Suprapubic skin (tissue), 4 donors: Measurements from ENCODE around the gene C2CD2L. TPM values are rescaled to one million over a fixed set of nuclear protein-coding genes. Genes with fewer than 3 reads are reported as not detected.

Source experiments
- DNase-seq, 2 donors: peaks; one replicate each; pipeline ENCODE4 v3.0.0-alpha.2; 2019; ENCODE audit warnings: low spot score in 2 of 2
- H3K27ac ChIP-seq: fragments of 200-600 bp; sonication (generic); one replicate; pipeline ENCODE4 v1.5.1; 2019
- H3K27me3 ChIP-seq: fragments of 200-600 bp; sonication (generic); one replicate; pipeline ENCODE4 v1.5.1; 2019
- H3K36me3 ChIP-seq: fragments of 200-600 bp; sonication (generic); one replicate; pipeline ENCODE4 v1.5.1; 2019
- H3K4me1 ChIP-seq: fragments of 200-600 bp; sonication (generic); one replicate; pipeline ENCODE4 v1.5.1; 2019
- H3K4me3 ChIP-seq: fragments of 200-600 bp; sonication (generic); one replicate; pipeline ENCODE4 v1.5.1; 2019; ENCODE audit warnings: mild to moderate bottlenecking
- H3K9me3 ChIP-seq: fragments of 200-600 bp; sonication (generic); one replicate; pipeline ENCODE4 v1.5.1; 2019
- EP300 ChIP-seq: sonication (generic); formaldehyde crosslinking; IDR thresholded peaks from one replicate; pipeline ENCODE4 v1.6.1; 2017; ENCODE audit warnings: antibody characterized with exemption
- POLR2A ChIP-seq, 2 donors: fragments of 450-650 bp; IDR thresholded peaks; one replicate each; pipeline ENCODE4 v1.6.1; 2017; ENCODE audit warnings: antibody characterized with exemption in 2 of 2, mild to moderate bottlenecking in 2 of 2, moderate library complexity in 2 of 2
- POLR2AphosphoS5 ChIP-seq, 3 donors: sonication (generic); formaldehyde crosslinking; IDR thresholded peaks; one replicate each; pipeline ENCODE4 v1.6.1; 2017; ENCODE audit warnings: antibody characterized with exemption in 3 of 3
- WGBS: methylation state at CpG from one replicate; pipeline ENCODE4 v1.1.5; 2018; 5-methylcytosine and 5-hydroxymethylcytosine counted together
- total RNA-seq, 4 donors: library from RNA; depleted of rRNA; stranded (reverse); fragments of >200 nt; gene quantifications; one replicate each; pipeline ENCODE4 v1.1.0, GENCODE V29; 2016
- TF ChIP-seq, protein P1 (sequence below), 2 donors: fragments of 200-600 bp in 1 of 2; fragments of 450-650 bp in 1 of 2; sonication (generic) in 1 of 2; IDR thresholded peaks; one replicate each; pipeline ENCODE4 v1.5.1; 2016 to 2019; ENCODE audit warnings: antibody characterized with exemption in 2 of 2, mild to moderate bottlenecking in 1 of 2, moderate library complexity in 1 of 2

Gene C2CD2L
- total RNA-seq, 4 donors from 2014 or later, result 20.1 to 25.9 (median 21.5) TPM

DNA sequence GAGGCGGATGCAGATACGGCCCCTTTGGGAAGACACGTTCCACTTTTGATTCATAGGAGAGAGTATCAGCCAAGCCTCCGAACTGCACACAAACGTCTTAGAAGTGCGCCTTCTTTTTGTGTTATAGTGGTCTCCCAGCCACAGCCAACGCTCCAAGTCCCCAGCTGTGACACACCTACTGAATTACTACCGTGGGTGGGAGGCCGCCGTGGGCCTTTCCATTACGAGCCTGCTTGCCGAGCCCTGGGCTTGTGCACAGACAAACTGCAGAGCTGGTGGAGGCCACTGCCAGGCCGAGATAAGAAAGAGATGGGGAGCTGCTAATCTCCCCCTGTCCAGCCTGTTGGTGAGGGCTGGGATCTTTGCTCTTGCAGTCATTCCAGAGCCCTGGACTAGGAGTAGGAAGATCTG lies 21.7 kb upstream of the C2CD2L start:
- peak overlapping the region; percentile 66 for H3K4me3 ChIP-seq
- H3K27me3 ChIP-seq, result no peaks in the 10 kb centered on the region
- DNase-seq, result no peak
- H3K36me3 ChIP-seq, result peaks cover 22% of the 10 kb centered on the region
- whole genome bisulfite sequencing, result 0% methylated on average over 13 of the region's 13 CpGs
- TF ChIP-seq POLR2AphosphoS5 (IDR thresholded peaks at IDR 0.05) (no peak), POLR2A (IDR thresholded peaks at IDR 0.05) (no peak), EP300 (no peak)
- TF ChIP-seq, protein P1, sequence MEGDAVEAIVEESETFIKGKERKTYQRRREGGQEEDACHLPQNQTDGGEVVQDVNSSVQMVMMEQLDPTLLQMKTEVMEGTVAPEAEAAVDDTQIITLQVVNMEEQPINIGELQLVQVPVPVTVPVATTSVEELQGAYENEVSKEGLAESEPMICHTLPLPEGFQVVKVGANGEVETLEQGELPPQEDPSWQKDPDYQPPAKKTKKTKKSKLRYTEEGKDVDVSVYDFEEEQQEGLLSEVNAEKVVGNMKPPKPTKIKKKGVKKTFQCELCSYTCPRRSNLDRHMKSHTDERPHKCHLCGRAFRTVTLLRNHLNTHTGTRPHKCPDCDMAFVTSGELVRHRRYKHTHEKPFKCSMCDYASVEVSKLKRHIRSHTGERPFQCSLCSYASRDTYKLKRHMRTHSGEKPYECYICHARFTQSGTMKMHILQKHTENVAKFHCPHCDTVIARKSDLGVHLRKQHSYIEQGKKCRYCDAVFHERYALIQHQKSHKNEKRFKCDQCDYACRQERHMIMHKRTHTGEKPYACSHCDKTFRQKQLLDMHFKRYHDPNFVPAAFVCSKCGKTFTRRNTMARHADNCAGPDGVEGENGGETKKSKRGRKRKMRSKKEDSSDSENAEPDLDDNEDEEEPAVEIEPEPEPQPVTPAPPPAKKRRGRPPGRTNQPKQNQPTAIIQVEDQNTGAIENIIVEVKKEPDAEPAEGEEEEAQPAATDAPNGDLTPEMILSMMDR (IDR thresholded peaks at IDR 0.05), result no peak
- peaks cover 15% of the 10 kb centered on the region for H3K4me1 ChIP-seq
- H3K27ac ChIP-seq, result peak overlapping the region; percentile 87
- H3K9me3 ChIP-seq, result no peaks in the 10 kb centered on the region

DNA sequence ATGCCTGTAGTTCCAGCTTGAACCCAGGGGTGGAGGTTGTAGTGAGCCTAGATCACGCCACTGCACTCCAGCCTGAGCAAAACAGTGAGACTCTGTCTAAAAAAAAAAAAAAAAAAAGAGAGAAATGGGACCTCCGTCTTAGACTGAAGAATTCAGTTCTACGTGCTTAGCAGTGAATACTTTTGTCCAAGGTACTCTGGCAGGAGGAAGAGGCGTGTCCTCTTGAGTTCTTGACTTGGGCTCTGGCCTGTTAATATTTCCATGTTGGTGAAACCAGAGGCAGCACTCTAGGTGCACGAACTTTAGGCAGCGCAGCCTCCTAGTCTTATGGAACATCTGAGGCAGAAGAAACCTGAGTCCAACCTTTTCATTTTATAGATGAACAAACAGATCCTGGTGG lies 20.0 kb upstream of the C2CD2L start:
- WGBS, result 81% methylated on average over 6 of the region's 6 CpGs
- no peak overlapping the region for H3K27ac ChIP-seq
- H3K4me1 ChIP-seq, result peaks cover 19% of the 10 kb centered on the region
- no peak overlapping the region for H3K4me3 ChIP-seq
- no peak for DNase-seq
- TF ChIP-seq EP300 (no peak), POLR2AphosphoS5 (IDR thresholded peaks at IDR 0.05) (no peak), POLR2A (IDR thresholded peaks at IDR 0.05) (no peak)
- TF ChIP-seq, protein P1 (IDR thresholded peaks at IDR 0.05), result no peak
- no peaks in the 10 kb centered on the region for H3K9me3 ChIP-seq
- H3K27me3 ChIP-seq, result no peaks in the 10 kb centered on the region
- peaks cover 7% of the 10 kb centered on the region for H3K36me3 ChIP-seq

DNA sequence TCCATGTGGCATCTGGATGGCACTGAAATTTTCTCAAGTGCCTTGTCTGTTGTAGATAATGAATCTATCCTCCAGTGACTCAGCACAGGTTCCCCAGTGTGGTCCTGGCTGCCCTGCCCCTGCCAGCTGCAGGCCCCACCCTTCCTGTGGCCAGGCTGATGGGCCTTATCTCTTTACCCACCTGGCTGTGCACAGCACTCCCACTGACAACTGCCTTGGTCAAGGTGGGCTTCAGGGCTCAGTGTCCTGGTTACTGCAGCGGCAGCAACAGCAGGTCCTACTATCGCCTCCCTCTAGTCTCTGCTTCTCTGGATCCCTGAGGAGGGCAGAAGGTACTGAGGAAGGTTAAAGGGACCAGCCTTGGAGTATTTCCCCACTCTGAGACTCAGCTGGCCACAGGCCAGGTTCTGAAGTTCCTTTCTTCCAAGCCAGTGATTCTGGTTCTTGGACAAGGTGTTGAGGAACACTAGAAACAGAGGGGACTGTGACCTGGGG lies 19.4 kb upstream of the C2CD2L start:
- H3K36me3 ChIP-seq, result peaks cover 3% of the 10 kb centered on the region
- no peak overlapping the region for H3K27ac ChIP-seq
- WGBS, result 93% methylated on average over 2 of the region's 2 CpGs
- H3K27me3 ChIP-seq, result no peaks in the 10 kb centered on the region
- TF ChIP-seq POLR2A (IDR thresholded peaks at IDR 0.05), result no peak
- TF ChIP-seq POLR2AphosphoS5 (IDR thresholded peaks at IDR 0.05), result no peak
- no peak for TF ChIP-seq EP300
- TF ChIP-seq, protein P1 (IDR thresholded peaks at IDR 0.05), result no peak
- no peak for DNase-seq
- H3K4me3 ChIP-seq, result no peak overlapping the region
- peaks cover 25% of the 10 kb centered on the region for H3K4me1 ChIP-seq
- H3K9me3 ChIP-seq, result no peaks in the 10 kb centered on the region

DNA sequence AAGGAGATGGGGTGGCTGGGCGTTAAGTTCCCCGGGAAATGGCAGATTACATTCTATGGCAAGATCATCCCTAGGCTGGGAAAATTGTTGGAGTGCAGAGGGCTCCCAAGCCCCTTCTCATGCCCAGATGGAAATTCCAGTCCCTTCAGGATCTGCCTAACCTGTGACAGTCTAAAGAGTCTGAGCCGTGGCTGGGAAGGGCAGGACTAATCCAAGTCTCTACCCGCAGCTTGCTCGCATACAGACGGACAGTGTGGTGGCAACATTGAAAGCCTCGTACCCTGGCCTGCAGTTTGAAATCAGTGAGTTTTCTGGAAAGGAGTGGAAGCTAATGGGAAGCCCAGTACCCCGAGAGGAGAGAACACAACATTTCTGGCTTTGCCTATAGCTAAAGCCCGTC lies 18.7 kb upstream of the C2CD2L start:
- no peaks in the 10 kb centered on the region for H3K27me3 ChIP-seq
- TF ChIP-seq EP300, result no peak
- TF ChIP-seq POLR2A (IDR thresholded peaks at IDR 0.05), result no peak
- TF ChIP-seq POLR2AphosphoS5 (IDR thresholded peaks at IDR 0.05), result no peak
- TF ChIP-seq, protein P1 (IDR thresholded peaks at IDR 0.05), result no peak
- peaks cover 3% of the 10 kb centered on the region for H3K36me3 ChIP-seq
- WGBS, result 92% methylated on average over 9 of the region's 9 CpGs
- H3K9me3 ChIP-seq, result no peaks in the 10 kb centered on the region
- H3K4me1 ChIP-seq, result peaks cover 31% of the 10 kb centered on the region
- H3K4me3 ChIP-seq, result no peak overlapping the region
- H3K27ac ChIP-seq, result no peak overlapping the region
- no peak for DNase-seq

DNA sequence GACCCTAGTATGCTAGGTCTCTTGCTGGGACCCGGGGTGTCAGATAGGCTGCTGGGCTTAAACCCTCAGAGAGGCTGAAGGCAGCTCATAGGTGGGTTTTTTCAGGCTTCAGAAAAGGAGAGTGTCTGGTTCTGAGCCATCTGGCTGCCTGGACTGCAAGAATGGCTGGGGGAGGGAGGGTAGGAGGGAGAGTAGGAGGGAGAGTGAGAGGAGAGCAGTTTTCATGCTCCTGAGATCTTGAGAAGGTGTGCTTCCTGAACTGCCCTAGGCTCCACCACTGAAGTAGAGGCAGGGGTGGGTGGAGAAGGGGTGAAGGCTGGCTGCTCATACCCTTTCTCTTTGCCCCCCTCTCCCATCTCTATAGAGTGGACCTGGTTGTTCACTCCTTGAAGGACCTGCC lies 17.8 kb upstream of the C2CD2L start:
- peaks cover 3% of the 10 kb centered on the region for H3K36me3 ChIP-seq
- H3K4me1 ChIP-seq, result peaks cover 37% of the 10 kb centered on the region
- no peaks in the 10 kb centered on the region for H3K27me3 ChIP-seq
- 89% methylated on average over 1 of the region's 1 CpG for WGBS
- no peaks in the 10 kb centered on the region for H3K9me3 ChIP-seq
- H3K4me3 ChIP-seq, result no peak overlapping the region
- no peak for DNase-seq
- H3K27ac ChIP-seq, result no peak overlapping the region
- no peak for TF ChIP-seq POLR2A (IDR thresholded peaks at IDR 0.05)
- TF ChIP-seq EP300, result no peak
- no peak for TF ChIP-seq POLR2AphosphoS5 (IDR thresholded peaks at IDR 0.05)
- TF ChIP-seq, protein P1 (IDR thresholded peaks at IDR 0.05), result no peak
